ENCODE results near the gene AVPI1. TPM values are rescaled to one million over a fixed set of nuclear protein-coding genes. Genes with fewer than 3 reads are reported as not detected.
"Not testable (repeated sequence)": the region's sequence is repeated elsewhere in the genome, so short reads cannot be mapped to it uniquely, and the experiment has no call there.

Gene AVPI1
- total RNA-seq, 1 donor: 101 TPM

DNA sequence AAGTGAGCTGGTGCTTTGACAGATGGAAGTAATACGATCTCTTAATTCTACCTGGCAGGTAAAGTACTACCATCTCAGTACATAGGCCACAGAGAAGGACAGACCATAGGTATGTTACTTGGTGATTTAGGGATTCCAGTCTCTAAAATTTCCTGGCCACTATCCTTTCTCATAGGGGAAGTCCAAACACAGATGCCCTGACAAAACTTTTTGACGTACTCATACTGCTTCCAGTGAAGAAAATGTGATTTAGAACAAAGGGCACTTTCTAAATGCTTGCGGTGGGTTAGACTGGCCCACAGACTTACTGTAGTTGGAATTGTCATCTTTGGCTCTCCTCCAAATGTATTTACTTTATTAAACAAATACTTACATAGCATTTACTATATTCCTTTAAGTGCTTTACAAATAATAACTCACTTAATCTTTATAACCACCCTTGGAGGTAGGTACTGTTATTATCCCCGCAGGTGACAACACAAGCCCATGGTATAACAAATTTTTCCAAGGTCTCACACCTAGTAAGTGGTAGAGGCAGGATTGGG lies 43.5 kb downstream of the AVPI1 start:
- H3K4me2 ChIP-seq (ENCODE audit: insufficient read depth, low read length): no peak overlapping the region
- peaks cover 73% of the 10 kb centered on the region for H3K79me2 ChIP-seq (ENCODE audit: insufficient read depth, low read length)
- peaks cover 37% of the 10 kb centered on the region for H3K4me1 ChIP-seq (ENCODE audit: insufficient read depth, low read length)
- H2AFZ ChIP-seq (ENCODE audit: low read length): no peak overlapping the region
- DNase-seq (ENCODE audit: insufficient read length, low spot score, missing footprints): no peak
- H3K27me3 ChIP-seq (ENCODE audit: insufficient read depth, low read length): no peaks in the 10 kb centered on the region
- H3K36me3 ChIP-seq (ENCODE audit: insufficient read depth, low read length): peaks cover 21% of the 10 kb centered on the region
- H3K4me3 ChIP-seq (ENCODE audit: insufficient read depth, low read length): no peak overlapping the region
- H3K9me3 ChIP-seq (ENCODE audit: low read depth, low read length): no peaks in the 10 kb centered on the region
- TF ChIP-seq, protein P1, sequence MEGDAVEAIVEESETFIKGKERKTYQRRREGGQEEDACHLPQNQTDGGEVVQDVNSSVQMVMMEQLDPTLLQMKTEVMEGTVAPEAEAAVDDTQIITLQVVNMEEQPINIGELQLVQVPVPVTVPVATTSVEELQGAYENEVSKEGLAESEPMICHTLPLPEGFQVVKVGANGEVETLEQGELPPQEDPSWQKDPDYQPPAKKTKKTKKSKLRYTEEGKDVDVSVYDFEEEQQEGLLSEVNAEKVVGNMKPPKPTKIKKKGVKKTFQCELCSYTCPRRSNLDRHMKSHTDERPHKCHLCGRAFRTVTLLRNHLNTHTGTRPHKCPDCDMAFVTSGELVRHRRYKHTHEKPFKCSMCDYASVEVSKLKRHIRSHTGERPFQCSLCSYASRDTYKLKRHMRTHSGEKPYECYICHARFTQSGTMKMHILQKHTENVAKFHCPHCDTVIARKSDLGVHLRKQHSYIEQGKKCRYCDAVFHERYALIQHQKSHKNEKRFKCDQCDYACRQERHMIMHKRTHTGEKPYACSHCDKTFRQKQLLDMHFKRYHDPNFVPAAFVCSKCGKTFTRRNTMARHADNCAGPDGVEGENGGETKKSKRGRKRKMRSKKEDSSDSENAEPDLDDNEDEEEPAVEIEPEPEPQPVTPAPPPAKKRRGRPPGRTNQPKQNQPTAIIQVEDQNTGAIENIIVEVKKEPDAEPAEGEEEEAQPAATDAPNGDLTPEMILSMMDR (IDR thresholded peaks at IDR 0.05; ENCODE audit: extremely low read depth, low read depth, low read length): no peak
- H3K27ac ChIP-seq (ENCODE audit: low read depth, low read length): no peak overlapping the region
- H4K20me1 ChIP-seq (ENCODE audit: insufficient read depth, low read length): peaks cover 7% of the 10 kb centered on the region

DNA sequence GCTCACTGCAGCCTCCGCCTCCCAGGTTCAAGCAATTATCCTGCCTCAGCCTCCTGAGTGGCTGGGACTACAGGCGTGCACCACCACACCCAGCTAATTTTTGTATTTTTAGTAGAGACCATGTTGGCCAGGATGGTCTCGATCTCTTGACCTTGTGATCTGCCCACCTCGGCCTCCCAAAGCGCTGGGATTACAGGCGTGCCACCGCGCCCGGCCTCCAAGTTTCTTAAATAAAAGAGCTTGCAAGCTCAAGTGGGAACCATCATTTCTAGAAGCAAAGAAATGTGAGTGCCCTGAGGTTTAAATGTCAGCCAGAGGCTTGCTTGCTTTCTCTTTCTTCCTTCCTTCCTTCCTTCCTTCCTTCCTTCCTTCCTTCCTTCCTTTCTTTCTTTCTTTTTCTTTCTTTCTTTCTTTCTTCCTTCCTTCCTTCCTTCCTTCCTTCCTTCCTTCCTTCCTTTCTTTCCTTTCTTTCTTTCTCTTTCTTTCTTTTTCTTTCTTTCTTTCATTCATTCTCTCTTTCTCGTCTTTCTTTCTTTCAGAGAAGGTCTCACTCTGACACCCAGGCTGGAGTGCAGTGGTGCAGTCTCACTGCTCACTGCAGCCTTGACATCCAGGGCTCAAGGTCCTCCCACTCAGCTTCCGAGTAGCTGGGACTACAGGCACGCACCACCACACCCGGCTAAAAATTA lies 44.4 kb downstream of the AVPI1 start:
- not testable (repeated sequence) for DNase-seq (ENCODE audit: insufficient read length, low spot score, missing footprints); H3K27me3 ChIP-seq (ENCODE audit: insufficient read depth, low read length); H2AFZ ChIP-seq (ENCODE audit: low read length); H3K4me3 ChIP-seq (ENCODE audit: insufficient read depth, low read length); H3K9me3 ChIP-seq (ENCODE audit: low read depth, low read length); H4K20me1 ChIP-seq (ENCODE audit: insufficient read depth, low read length); H3K27ac ChIP-seq (ENCODE audit: low read depth, low read length)
- H3K36me3 ChIP-seq (ENCODE audit: insufficient read depth, low read length): peaks cover 21% of the 10 kb centered on the region
- peaks cover 28% of the 10 kb centered on the region for H3K4me1 ChIP-seq (ENCODE audit: insufficient read depth, low read length)
- H3K79me2 ChIP-seq (ENCODE audit: insufficient read depth, low read length): peaks cover 66% of the 10 kb centered on the region
- peak overlapping the region; percentile 94 for H3K4me2 ChIP-seq (ENCODE audit: insufficient read depth, low read length)

DNA sequence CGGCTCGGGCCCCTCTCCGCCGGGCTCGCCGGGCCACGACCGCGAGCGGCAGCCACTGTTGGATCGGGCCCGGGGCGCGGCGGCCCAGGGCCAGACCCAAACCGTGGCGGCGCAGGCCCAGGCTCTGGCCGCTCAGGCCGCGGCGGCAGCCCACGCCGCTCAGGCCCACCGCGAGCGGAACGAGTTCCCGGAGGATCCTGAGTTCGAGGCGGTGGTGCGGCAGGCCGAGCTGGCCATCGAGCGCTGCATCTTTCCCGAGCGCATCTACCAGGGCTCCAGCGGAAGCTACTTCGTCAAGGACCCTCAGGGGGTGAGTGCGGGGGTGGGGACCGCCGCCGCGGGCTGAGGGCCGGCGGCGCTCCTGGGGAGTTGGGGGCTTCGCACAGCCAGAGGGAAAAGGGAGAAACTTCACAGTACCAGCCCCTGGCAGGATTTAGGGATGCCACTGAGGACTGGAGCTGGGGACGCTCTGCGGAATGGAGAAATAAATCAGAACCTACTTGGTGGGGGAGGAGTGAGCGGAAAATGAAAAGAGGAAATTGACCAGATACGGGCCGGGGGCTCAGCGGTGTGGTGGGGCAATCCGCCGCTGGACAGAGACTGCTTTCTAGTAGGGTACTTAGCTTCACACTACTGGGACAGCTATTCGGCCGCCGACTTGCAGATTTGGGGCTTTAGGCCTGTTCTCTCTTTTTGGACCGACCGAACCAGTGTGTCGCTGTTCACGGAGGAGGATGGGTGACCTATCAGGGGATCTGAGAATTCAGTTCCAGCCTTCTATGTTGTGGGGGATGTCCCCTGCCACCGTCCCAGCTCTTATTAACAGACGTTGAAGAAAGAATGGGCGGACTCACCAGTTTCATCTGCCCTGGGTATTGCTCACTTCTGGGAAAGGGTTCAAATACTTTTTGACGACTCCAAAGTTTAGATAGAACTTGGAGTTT lies 45.9 kb downstream of the AVPI1 start:
- no peaks in the 10 kb centered on the region for H3K9me3 ChIP-seq (ENCODE audit: low read depth, low read length)
- TF ChIP-seq, protein P1 (IDR thresholded peaks at IDR 0.05; ENCODE audit: extremely low read depth, low read depth, low read length): no peak
- peaks cover 21% of the 10 kb centered on the region for H3K4me1 ChIP-seq (ENCODE audit: insufficient read depth, low read length)
- peak overlapping the region; percentile 79 for H3K27ac ChIP-seq (ENCODE audit: low read depth, low read length)
- H3K4me3 ChIP-seq (ENCODE audit: insufficient read depth, low read length): peak overlapping the region; percentile 96
- peak overlapping the region; percentile 61 for H2AFZ ChIP-seq (ENCODE audit: low read length)
- peak; percentile 92 for DNase-seq (ENCODE audit: insufficient read length, low spot score, missing footprints)
- H4K20me1 ChIP-seq (ENCODE audit: insufficient read depth, low read length): peaks cover 5% of the 10 kb centered on the region
- H3K27me3 ChIP-seq (ENCODE audit: insufficient read depth, low read length): no peaks in the 10 kb centered on the region
- H3K79me2 ChIP-seq (ENCODE audit: insufficient read depth, low read length): peaks cover 51% of the 10 kb centered on the region
- peaks cover 15% of the 10 kb centered on the region for H3K36me3 ChIP-seq (ENCODE audit: insufficient read depth, low read length)
- H3K4me2 ChIP-seq (ENCODE audit: insufficient read depth, low read length): peak overlapping the region; percentile 94

DNA sequence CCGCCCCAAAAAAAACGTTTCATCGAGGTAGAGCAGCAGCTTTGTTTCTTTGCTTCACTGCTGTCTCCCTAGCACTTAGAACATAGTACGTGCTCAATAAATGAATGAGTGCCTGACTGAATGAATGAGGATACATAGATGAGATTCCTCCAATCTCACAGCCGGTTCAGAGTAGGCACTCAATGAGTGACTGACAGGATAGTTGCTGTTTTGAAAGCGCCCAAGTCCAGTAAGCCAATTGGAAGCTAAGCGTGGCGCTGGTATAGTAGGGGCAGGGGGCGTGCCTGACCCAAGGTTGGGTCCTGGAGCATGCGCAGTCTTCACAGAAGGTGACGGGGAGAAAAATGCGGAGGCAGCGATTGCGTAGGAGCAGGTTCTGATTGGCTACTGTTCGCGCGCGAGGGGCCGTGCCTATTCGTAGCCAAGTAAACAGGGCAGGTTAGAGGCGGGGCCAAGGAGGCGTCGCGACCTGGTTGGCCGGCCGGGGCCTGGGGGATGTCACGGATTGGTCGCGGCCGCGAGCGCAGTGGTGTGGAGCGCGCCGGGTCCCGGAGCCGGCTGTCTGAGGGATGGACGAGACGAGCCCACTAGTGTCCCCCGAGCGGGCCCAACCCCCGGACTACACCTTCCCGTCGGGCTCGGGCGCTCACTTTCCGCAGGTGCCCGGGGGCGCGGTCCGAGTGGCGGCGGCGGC lies 46.7 kb downstream of the AVPI1 start, which contains the start of gene PI4K2A:
Gene PI4K2A, plus strand, starts transcription at position 498 of the 694 bp plus-strand sequence. Its CDS starts 72 bp downstream, at position 570.
- Histone ChIP-seq H3K4me3 (ENCODE audit: insufficient read depth, low read length) (peak within 1 kb of the TSS; percentile 96), H3K4me1 (ENCODE audit: insufficient read depth, low read length) (peaks cover 21% of the 10 kb centered on the region), H2AFZ (ENCODE audit: low read length) (peak within 1 kb of the TSS; percentile 71), H3K4me2 (ENCODE audit: insufficient read depth, low read length) (peak within 1 kb of the TSS; percentile 94), H3K79me2 (ENCODE audit: insufficient read depth, low read length) (peaks cover 43% of the 10 kb centered on the region), H4K20me1 (ENCODE audit: insufficient read depth, low read length) (peaks cover 5% of the 10 kb centered on the region), H3K27ac (ENCODE audit: low read depth, low read length) (peak within 1 kb of the TSS; percentile 79), H3K9me3 (ENCODE audit: low read depth, low read length) (no peaks in the 10 kb centered on the region), H3K36me3 (ENCODE audit: insufficient read depth, low read length) (peaks cover 12% of the 10 kb centered on the region), H3K27me3 (ENCODE audit: insufficient read depth, low read length) (no peaks in the 10 kb centered on the region)
- DNase-seq (ENCODE audit: insufficient read length, low spot score, missing footprints): peak; percentile 99
- TF ChIP-seq, protein P1 (IDR thresholded peaks at IDR 0.05; ENCODE audit: extremely low read depth, low read depth, low read length): no peak

DNA sequence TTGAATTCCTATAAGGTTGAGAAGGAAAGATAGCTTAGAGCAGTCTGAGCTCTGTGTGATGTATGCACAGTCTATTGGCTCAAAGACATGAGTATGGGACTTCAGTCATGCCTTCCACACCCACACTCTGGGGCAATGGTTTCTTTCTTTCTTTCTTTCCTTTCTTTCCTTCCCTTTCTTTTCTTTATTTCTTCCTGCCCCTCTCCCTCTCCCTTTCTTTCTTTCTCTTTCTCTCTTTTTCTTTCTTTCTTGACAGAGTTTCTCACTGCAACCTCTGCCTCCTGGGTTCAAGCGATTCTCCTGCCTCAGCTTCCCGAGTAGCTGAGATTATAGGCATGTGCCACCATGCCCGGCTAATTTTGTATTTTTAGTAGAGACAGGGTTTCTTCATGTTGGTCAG lies 48.0 kb downstream of the AVPI1 start:
- Histone ChIP-seq H3K79me2 (ENCODE audit: insufficient read depth, low read length) (peaks cover 31% of the 10 kb centered on the region), H3K4me1 (ENCODE audit: insufficient read depth, low read length) (peaks cover 13% of the 10 kb centered on the region), H2AFZ (ENCODE audit: low read length) (peak overlapping the region; percentile 56)
- not testable (repeated sequence) for H3K27me3 ChIP-seq (ENCODE audit: insufficient read depth, low read length); H3K27ac ChIP-seq (ENCODE audit: low read depth, low read length); H3K36me3 ChIP-seq (ENCODE audit: insufficient read depth, low read length); H3K4me3 ChIP-seq (ENCODE audit: insufficient read depth, low read length); H3K4me2 ChIP-seq (ENCODE audit: insufficient read depth, low read length); DNase-seq (ENCODE audit: insufficient read length, low spot score, missing footprints); H4K20me1 ChIP-seq (ENCODE audit: insufficient read depth, low read length); H3K9me3 ChIP-seq (ENCODE audit: low read depth, low read length)

Measured in osteoblast (primary cell).